ENCODE measurements around the gene MAGEC1. TPM values are rescaled to one million over a fixed set of nuclear protein-coding genes. Genes with fewer than 3 reads are reported as not detected.
"Not testable (repeated sequence)": the region's sequence is repeated elsewhere in the genome, so short reads cannot be mapped to it uniquely, and the experiment has no call there.

The MAGEC1 gene, protein sequence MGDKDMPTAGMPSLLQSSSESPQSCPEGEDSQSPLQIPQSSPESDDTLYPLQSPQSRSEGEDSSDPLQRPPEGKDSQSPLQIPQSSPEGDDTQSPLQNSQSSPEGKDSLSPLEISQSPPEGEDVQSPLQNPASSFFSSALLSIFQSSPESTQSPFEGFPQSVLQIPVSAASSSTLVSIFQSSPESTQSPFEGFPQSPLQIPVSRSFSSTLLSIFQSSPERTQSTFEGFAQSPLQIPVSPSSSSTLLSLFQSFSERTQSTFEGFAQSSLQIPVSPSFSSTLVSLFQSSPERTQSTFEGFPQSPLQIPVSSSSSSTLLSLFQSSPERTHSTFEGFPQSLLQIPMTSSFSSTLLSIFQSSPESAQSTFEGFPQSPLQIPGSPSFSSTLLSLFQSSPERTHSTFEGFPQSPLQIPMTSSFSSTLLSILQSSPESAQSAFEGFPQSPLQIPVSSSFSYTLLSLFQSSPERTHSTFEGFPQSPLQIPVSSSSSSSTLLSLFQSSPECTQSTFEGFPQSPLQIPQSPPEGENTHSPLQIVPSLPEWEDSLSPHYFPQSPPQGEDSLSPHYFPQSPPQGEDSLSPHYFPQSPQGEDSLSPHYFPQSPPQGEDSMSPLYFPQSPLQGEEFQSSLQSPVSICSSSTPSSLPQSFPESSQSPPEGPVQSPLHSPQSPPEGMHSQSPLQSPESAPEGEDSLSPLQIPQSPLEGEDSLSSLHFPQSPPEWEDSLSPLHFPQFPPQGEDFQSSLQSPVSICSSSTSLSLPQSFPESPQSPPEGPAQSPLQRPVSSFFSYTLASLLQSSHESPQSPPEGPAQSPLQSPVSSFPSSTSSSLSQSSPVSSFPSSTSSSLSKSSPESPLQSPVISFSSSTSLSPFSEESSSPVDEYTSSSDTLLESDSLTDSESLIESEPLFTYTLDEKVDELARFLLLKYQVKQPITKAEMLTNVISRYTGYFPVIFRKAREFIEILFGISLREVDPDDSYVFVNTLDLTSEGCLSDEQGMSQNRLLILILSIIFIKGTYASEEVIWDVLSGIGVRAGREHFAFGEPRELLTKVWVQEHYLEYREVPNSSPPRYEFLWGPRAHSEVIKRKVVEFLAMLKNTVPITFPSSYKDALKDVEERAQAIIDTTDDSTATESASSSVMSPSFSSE
- not detected for total RNA-seq

DNA sequence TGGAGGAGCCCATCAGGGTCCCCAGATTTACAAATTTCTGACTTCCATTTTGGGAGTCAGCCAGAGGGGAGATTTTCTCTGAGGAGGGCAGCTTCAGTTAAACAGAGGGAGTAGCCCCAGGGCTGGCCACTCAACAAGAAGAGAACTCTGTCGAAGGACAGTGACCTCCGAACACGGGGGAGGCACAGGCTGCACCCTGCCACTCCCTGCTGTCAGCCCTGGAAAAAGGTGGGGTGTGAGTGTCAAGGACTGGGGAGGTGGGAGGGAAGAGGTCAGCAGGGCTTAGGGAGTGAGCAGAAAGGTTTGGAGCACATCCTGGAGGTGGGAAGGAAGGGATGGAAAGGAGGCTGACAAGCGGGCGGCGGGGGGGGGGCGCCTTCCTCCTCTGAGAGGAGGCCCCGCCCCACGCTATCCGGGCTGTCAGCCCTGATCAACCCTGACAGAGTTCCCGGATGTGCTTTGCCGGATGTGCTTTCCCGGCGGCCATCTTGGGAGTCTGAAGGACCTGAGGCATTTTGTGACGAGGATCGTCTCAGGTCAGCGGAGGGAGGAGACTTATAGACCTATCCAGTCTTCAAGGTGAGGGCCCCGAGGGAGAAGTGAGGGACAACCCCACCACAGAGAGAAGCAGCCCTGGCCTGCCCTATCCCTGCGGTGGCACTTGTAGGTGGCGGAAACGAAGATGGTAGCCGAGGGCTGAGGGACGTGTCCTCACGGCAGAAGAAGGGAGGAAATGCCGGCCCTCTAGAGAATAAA lies at the start of gene MAGEC1:
Gene MAGEC1 (plus strand): TSS at position 495 of the 756 bp plus-strand sequence. CDS start 1,179 bp downstream, outside the sequence.
- no peak within 1 kb of the TSS for H3K4me3 ChIP-seq
- no peak for DNase-seq (ENCODE audit: extremely low spot score)
- no peaks in the 10 kb centered on the region for H3K9me3 ChIP-seq
- 91% methylated on average over 22 of the region's 25 CpGs for WGBS
- H3K36me3 ChIP-seq, result no peaks in the 10 kb centered on the region
- intact Hi-C loops (cut with DNase I), result no loop called here
- H3K27ac ChIP-seq (replicated peaks in 1 of 4), result no peak within 1 kb of the TSS
- TF ChIP-seq POLR2AphosphoS5 (IDR thresholded peaks at IDR 0.05), result no peak
- no peak for TF ChIP-seq POLR2A (IDR thresholded peaks at IDR 0.05; ENCODE audit: low read depth)
- TF ChIP-seq EP300 (IDR thresholded peaks at IDR 0.05), result no peak
- TF ChIP-seq, protein P1, sequence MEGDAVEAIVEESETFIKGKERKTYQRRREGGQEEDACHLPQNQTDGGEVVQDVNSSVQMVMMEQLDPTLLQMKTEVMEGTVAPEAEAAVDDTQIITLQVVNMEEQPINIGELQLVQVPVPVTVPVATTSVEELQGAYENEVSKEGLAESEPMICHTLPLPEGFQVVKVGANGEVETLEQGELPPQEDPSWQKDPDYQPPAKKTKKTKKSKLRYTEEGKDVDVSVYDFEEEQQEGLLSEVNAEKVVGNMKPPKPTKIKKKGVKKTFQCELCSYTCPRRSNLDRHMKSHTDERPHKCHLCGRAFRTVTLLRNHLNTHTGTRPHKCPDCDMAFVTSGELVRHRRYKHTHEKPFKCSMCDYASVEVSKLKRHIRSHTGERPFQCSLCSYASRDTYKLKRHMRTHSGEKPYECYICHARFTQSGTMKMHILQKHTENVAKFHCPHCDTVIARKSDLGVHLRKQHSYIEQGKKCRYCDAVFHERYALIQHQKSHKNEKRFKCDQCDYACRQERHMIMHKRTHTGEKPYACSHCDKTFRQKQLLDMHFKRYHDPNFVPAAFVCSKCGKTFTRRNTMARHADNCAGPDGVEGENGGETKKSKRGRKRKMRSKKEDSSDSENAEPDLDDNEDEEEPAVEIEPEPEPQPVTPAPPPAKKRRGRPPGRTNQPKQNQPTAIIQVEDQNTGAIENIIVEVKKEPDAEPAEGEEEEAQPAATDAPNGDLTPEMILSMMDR (IDR thresholded peaks at IDR 0.05), result no peak
- H3K27me3 ChIP-seq, result no peaks in the 10 kb centered on the region
- no peaks in the 10 kb centered on the region for H3K4me1 ChIP-seq

DNA sequence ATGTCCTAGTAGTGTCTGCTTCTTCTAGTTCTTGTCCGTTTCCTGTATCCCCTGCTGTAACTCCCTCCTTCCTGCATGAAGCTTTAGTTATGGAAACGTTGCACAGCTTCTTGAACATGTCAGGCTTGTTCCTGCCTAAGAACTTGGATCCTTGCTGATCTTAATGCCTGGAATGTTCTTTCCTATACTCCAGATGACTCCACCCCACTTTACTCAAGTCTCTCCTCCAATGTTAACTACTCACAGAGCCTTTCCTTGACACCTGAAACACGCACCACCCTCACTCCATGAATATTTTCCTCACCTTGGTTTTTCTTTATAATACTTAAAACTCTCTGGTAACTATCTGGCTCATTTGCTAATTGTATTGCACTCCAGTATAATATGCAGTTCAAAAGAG lies 46.2 kb upstream of the MAGEC1 start:
- DNase-seq (ENCODE audit: extremely low spot score), result no peak
- no peaks in the 10 kb centered on the region for H3K27me3 ChIP-seq
- no peaks in the 10 kb centered on the region for H3K9me3 ChIP-seq
- no peaks in the 10 kb centered on the region for H3K4me1 ChIP-seq
- H3K36me3 ChIP-seq, result no peaks in the 10 kb centered on the region
- WGBS, result 34% methylated on average over 3 of the region's 3 CpGs
- H3K4me3 ChIP-seq, result no peak overlapping the region
- TF ChIP-seq POLR2AphosphoS5 (IDR thresholded peaks at IDR 0.05) (no peak), EP300 (IDR thresholded peaks at IDR 0.05) (no peak), POLR2A (IDR thresholded peaks at IDR 0.05; ENCODE audit: low read depth) (no peak)
- TF ChIP-seq, protein P1 (IDR thresholded peaks at IDR 0.05), result no peak
- intact Hi-C loops (cut with DNase I), result no loop called here
- H3K27ac ChIP-seq (replicated peaks in 1 of 4), result no peak overlapping the region

DNA sequence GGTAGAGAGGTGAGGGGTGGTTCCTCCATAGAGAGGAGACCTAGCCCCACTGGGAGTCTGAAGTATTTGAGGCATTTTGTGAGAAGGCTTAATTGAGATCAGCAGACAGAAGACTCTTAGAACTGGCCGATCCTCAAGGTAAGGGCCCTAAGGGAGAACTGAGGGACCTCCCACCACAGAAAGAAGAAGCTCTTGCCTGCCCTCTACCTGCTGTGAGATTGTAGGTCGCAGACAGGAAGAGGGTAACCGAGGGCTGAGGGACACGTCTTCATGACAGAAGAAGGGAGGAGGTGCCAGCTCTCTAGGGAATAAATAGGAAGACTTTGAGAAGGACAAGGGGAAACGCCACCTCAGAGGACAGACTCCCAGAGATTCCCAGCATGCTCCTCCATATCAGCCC lies 24.1 kb upstream of the MAGEC1 start:
- 57% methylated on average over 5 of the region's 5 CpGs for WGBS

DNA sequence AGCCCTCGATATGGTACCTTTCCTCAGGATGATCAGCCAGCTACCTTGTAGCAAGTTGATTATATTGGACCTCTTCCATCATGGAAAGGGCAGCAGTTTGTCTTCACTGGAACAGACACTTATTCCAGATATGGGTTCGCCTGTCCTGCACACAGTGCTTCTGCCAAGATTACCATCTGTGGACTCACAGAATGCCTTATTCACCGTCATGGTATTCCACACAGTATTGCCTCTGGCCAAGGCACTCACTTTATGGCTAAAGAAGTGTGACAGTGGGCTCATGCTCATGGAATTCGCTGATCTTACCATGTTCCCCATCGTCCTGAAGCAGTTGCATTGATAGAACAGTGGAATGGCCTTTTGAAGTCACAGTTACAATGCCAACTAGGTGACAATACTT lies 14.9 kb upstream of the MAGEC1 start:
- H3K9me3 ChIP-seq; H3K4me1 ChIP-seq; intact Hi-C loops (cut with DNase I); H3K27me3 ChIP-seq; H3K27ac ChIP-seq (replicated peaks in 1 of 4); H3K4me3 ChIP-seq; DNase-seq (ENCODE audit: extremely low spot score); H3K36me3 ChIP-seq: not testable (repeated sequence)
- WGBS, result 58% methylated on average over 3 of the region's 5 CpGs

More for the DNA sequence above, 24.1 kb upstream of the MAGEC1 start:
- Histone ChIP-seq H3K27ac (replicated peaks in 1 of 4) (no peak overlapping the region), H3K27me3 (no peaks in the 10 kb centered on the region), H3K36me3 (no peaks in the 10 kb centered on the region), H3K4me1 (no peaks in the 10 kb centered on the region), H3K9me3 (no peaks in the 10 kb centered on the region), H3K4me3 (no peak overlapping the region)
- intact Hi-C loops (cut with DNase I), result no loop called here
- TF ChIP-seq, protein P1 (IDR thresholded peaks at IDR 0.05), result no peak
- TF ChIP-seq POLR2A (IDR thresholded peaks at IDR 0.05; ENCODE audit: low read depth) (no peak), EP300 (IDR thresholded peaks at IDR 0.05) (no peak), POLR2AphosphoS5 (IDR thresholded peaks at IDR 0.05) (no peak)
- DNase-seq (ENCODE audit: extremely low spot score), result no peak

Measured in esophagus muscularis mucosa (tissue), 4 donors.